Right forelimb (tissue), 1 donor: ENCODE results near the gene CLEC1A.

Source experiments
- DNase-seq: peaks from one replicate; pipeline ENCODE4 v3.0.0-alpha.2; 2018

CLEC1A gene

DNA sequence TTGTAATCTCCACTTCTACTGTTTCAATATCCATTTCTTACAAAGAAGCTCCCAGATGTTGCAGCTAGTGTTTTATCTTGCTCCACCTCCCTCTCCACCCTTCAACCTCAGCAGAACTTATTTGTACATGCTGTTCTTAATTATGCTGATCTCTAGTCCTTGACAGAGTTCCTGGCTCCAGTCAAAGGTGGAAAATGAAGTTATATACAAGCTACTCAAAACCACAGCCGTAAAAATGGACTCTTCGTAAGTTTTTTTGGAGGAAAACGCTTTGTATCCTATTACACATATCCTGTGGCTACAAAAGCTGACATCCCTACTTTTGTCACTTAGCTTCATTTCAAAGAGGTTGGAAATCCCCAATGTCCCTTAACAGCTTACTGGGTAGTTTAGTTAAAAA is 1.3 kb downstream of the CLEC1A start:
- no peak for DNase-seq

DNA sequence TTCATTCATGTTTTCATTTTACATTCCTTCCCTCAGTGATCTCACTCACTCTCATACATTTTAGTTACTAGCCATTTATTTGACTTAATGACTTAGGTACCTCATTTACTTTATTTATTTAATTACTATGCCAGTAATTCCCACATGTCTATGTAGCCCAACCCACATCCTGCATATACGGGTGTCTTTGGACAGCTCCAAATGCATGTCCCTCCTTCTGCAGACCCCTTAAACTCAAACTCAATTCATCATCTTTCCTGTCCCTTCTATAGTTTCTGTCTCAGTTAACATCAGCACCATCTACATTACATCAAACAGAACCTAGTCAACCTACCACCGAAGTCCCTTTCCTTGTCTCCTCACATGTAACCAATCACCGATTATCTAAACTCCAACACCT is 2.8 kb downstream of the CLEC1A start:
- DNase-seq, result no peak

DNA sequence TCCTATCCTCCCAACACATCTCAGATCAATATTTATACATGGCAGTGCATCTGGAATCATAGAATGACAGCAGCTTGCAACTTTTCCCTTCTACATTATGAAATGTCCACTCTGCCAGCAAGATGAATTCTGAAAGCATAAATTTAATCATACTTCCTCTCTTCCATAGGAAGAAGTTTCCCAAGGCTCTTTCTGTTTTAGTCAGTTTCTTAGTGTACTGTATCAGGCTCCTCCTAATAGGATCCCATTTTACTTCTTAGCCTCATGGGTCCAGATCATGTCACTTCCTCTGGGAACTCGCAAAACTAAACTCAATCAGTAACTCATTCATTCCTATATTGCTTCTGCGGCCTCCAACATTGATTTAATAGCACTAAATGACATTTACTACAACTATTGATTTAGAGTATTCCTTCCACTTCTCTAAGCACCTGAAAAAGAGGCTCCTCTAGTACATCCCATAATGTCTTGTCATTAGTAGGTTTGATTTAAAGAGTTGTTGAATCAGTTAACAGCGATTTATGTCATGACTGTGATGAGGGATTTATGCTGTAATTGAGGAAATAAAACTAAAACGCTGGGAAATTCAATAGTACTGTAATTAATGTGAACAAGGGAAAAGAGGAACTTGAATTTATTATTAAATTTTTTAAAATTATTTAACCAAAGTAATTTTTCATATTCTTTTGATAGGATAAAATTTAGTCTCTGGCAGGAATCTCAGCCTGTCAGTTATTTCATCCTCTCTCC is 4.0 kb downstream of the CLEC1A start:
- no peak for DNase-seq

DNA sequence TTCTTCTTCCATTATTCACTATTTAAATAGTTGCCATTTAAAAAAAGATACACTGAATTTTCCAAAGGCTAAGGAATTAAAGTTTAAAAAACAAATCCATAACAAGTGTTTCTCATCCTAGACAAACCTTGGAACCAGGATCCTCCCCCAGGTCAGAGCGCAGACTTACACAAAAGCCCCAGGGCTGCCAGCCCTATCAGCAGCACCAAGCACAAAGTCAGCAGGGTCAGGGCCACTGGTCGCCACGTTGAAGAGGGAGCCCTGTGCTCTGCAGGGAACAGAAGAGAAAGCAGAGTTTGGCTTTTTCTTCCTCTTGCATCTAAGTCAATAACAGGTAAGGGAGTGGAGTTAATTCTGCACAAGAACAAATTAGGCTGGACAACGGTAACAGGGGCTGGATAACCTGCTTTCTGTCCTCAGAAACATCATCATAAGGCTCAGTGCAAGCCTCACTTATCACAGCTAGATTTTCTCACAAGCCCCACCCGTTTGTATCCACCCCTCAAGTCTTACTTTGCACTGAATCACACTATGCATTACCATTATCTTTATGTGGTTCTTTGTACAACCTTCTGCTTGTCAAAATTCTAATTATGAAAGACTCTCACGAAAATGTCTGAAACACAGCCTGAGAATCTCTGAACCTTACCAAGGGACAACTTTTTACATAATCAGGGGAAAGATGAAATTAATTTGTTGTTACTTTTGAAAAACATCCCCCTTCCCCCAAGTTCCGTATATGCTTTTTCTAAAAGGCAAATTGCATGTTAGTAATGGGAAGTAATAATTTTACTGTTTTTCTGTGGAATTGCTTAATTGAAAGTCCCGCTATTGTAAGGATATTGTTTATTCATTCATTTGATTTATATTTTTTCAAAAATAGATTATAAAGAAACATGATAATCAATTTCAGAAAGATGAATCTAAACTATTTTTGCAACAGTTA is 9.6 kb downstream of the CLEC1A start:
- DNase-seq, result no peak

DNA sequence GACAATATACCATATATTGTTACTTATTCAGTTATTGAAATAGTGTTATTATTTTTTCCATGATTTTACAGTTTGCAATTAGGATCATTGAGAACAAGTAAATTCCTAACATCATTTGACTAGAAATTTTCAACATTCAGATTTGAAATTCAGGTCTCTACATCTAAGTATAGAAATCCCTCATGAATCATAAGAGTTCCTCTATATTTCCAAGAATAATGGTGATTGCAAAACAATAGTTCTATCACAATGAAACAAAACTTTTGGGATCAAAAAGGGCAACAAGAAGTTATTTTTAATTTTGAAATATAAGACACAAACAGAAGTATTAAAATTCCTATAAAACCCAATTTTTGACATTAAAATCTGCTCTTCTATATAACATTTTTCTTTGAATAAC is 10.8 kb downstream of the CLEC1A start:
- no peak for DNase-seq

DNA sequence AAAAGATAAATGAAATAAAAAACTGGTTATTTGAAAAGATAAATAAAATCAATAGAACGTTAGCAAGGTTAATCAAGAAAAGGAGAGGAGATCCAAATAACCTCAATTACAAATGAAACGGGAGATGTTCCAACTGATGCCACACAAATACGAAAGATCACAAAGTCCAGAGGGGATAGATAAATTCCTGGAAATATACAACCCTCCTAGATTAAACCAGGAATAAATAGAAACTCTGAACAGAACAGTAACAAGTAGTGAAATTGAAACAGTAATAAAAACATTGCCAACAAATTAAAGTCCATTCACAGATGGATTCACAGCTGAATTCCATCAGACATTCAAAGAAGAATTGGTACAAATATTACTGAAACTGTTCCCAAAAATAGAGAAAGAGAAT is 12.4 kb downstream of the CLEC1A start:
- DNase-seq, result no peak

DNA sequence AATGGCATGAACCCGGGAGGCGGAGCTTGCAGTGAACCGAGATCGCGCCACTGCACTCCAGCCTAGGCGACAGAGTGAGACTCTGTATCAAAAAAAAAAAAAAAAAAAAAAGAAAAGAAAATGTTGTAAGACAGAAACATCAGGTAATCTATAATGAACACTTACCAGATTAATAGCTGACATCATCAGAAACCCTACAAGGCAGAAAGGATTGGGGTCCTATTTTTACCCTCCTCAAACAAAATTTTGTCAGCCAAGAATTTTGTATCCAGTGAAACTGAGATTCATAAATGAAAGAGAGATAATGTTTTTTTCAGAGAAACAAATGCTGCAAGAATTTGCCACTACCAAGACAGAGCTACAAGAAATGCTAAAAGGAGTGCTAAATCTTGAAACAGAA is 14.1 kb downstream of the CLEC1A start:
- no peak for DNase-seq

DNA sequence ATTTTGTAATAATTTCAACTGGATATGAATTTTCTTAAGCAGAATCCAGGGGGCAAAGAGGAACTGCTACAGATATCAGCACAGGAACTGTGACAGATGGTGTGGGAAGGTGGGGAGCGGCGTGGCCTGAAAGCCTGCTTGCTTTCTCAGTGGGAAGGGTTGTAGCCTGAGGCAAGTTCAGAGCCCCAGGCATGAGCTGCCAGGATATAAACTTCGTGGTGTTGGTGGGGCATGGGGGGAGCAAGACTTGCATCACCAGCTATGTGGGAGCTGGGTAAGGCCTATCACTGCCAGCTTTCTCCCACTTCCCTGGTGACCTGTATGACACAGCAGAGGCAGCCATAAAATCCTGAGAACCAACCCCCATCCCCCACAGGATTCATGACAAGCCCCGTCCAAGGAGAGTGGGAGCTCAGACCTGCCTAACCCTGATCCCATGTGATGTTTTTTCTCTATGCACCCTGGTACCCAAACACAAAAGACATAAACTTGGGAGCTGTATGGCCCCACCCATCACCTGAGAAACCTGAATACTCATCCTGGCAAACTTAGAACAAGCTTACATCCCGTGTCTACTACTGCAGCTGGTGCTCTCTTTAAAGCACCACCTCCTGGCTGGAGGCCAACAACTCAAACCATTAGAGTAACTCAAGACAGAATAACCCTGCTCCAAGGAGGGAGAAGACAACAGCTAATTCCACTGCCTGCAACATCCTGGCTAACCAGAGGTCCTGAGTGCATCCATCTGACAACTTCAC is 16.5 kb downstream of the CLEC1A start:
- no peak for DNase-seq

DNA sequence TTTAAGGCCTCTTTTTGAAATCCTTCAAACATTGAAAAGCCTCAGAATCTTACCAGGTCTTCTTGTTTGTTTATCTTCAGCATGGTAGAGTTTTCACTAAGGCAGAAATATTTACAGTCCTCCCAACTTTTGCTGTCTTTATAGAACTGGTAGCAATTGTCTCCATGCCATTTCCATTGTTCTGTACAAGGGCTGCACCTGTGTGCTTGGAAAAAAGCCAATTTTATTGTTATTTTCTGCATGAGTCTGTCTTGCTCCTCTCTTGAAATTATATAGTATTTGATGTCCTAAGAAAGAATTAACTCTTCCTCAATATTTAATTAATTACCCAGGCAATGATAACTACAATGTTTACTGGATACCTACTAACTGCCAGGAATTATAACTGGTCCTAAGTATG is 23.3 kb downstream of the CLEC1A start:
- DNase-seq, result no peak

DNA sequence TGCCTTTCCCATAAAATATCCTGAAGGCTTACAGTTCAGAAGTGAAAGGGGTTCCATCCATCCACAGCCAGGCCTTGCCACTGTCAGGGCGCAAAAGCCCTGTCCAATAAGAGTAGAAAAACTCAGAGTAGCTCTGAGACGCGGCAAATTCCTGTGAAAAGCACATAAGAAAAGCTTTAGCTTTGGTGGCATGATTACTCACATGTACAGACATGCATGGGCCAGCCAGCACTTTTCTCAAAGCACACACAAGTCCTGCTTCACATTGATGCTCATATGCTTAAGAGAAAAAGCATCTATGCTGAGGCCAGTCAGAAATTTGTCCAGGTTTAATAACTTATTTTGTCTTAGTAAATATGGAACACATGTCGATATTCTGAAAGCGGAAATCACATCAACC is 25.5 kb downstream of the CLEC1A start:
- no peak for DNase-seq

DNA sequence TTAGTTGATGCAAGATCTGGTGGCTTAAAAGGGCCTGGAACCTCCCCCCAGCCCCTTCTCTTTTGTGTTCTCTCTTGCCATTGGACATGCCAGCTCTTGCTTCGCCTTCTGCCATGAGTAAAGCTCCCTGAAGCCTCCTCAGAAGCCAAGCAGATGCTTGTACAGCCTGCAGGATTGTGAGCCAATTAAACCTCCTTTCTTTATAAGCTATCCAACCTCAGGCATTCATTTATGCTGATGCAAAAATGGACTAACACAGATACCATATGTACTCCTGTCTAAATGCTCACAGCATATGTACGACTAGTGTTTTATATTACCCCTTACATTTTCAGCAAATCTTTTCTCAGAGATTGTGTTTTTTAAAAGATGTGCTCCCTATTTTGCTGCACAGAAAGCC is 26.7 kb downstream of the CLEC1A start:
- DNase-seq, result no peak

DNA sequence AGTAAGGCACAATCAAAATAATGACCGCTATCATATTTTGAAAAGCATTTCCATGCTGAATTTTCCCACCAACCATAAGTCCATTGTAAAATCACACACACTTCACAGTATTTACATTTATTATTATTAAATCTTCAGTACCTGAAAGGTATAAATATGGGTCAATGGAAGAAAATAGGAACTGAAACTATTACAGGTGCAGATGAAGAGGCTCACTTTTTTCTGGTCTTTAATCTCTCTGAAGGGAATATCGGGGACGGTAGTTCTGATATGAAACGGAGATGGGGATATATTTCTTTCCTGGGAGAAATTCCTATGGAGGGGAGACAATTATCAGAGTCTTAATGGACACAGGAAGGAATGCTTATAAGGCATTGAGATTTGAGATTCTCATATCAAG is 28.4 kb downstream of the CLEC1A start:
- DNase-seq, result no peak

DNA sequence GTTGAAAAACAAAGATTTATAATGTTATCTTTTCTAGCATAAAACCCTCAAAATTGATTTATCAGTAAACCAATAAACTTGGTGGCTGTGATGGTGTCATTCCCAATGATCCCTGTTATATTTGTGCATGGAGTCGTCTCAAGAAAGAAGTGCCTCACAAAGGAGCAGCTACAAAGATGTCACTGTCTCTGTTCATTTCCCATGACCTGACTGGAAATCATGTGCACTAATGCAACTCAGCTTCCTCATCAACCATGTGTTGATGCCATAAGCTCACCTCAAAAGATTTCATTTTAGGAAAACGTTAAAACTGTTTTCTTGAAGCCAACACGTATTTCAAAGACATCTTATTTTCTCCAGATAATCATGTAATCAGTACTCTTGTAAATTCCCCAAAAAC is 28.8 kb downstream of the CLEC1A start:
- no peak for DNase-seq

DNA sequence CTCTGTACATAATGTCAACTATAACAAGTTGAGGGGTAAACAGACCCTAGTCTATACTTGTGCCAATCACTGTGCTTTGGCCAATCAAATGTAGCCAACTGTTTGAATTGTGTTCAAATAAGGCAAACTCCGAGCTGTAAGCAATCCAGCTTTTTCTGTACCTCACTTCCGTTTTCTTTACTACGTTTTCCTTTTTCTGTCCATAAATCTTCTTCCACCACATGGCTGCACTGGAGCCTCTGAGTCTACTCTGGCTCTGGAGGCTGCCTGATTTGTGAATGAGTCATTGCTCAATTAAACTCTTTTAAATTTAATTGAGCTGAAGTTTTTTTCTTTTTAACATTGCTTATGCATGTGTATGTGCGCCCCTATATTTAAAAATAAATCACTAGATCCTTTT is 29.7 kb downstream of the CLEC1A start:
- no peak for DNase-seq

DNA sequence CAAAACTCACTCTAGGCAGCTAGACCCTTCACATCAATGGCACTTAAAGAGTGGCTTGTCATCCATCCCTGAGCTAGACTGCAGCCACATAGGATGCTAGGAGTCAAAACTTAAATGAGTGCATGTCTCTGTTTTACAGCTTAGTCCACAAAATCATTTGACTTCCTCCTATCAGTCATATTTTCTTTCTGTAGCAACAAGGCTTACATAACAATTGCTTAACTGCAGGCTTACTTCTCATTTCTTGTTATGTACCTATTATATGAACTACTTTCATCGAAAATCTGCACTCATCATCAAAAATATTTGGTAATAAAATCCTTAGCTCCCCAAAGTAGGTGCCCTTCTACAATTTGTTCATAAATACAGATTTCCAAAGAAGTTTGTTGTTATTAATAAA is 30.1 kb downstream of the CLEC1A start:
- no peak for DNase-seq

DNA sequence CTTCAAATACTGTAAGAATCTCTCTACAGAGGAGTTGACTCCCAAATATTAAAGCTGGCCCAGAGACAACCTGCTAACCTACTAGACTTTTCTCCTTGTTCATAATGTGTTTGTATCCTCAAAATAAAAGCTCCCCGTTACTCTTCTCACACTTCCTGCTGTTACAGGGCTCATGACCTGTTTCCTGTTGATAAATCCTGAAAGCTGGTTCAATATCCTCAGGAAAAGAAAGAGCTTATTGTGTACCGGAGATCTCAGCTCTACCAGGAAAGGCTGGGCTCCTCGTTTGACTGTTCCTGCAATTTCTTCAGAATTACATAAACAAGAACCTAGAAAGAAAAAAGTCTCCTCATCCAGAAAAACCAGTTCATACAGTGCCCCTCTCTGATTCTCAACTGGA is 30.8 kb downstream of the CLEC1A start:
- DNase-seq, result no peak

DNA sequence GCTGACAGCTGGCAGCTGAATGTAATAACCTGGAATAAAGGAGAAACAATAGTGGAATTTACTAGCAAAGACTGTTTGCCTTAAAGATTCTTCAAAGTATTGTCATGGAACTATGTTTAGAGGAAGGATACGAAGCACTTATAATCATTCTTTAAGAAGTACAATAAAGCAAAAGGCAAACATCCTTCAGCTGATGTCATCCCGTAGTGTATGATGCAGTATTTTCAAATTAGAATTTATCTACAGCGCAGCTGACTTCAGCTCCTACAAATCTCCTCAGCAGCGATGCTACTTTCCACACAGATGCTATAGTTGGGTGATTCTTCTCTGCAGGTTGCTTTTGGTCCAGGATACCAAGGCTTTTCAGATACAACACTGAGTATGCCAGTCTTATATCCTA is 31.5 kb downstream of the CLEC1A start:
- DNase-seq, result no peak

DNA sequence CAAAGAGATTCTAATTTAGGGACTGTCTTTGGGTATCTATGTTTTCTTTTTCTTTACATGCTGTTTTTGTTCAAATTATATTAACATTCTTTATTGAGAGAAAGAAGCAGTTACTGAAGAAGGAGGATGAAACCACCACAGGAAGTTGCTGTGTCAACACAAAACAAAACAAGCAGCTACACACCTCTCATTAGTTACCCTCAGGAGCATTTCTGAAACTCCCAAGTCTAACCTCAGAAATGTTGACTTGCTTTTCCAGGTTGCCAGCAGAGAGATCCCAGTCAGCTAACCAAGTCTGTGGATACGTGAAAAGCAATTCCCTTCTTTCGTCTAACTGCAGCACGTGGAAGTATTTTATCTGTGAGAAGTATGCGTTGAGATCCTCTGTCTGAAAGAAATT is 33.5 kb downstream of the CLEC1A start:
- no peak for DNase-seq

DNA sequence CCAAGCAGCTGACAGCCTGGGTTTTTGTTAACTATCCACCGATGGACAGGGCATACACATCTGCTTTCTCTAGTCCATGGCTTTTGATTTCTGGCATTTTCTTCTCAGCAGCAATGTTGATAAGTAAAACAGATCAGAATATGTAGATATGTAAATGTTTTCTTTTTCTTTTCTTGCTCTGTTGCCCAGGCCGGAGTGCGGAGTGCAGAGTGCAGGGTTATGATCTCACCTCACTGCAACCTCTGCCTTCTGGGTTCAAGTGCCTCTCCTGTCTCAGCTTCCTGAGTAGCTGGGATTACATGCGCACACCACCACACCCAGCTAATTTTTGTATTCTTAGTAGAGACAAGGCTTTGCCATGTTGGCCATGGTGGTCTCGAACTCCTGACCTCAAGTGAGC is 40.4 kb downstream of the CLEC1A start:
- no peak for DNase-seq

DNA sequence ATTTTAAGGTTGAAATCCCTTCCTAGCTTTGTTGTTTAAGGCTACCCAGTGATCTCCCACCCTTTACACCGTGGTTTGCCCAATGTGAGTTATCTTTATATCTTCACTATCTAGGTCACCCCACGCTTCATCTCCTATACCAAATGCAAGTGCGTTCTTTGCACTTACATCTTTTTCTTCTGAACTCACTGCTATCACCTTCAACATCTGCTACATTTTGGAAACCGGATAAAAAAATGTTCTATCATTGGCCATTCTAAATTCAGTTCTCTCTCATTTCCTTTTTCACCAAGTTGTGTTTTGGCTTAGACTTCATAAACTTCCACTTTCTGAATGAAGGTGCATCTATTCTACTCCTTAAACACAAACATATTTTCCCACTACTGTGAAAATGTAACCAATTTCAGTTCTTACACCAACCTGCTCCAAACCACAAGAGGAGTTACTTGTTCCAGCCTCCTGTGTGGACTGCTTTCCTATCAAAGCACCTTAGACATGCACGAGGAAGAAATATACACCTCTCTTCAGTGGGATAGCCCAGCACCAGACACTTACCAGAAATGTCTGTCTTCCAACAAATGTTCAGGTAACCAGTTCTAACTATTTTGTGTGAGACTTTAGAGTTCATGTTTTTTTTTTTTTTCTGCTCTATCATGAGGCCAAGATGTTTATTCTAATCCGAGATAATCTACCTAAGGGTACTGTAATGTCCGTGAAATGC is 46.4 kb downstream of the CLEC1A start:
- no peak for DNase-seq

DNA sequence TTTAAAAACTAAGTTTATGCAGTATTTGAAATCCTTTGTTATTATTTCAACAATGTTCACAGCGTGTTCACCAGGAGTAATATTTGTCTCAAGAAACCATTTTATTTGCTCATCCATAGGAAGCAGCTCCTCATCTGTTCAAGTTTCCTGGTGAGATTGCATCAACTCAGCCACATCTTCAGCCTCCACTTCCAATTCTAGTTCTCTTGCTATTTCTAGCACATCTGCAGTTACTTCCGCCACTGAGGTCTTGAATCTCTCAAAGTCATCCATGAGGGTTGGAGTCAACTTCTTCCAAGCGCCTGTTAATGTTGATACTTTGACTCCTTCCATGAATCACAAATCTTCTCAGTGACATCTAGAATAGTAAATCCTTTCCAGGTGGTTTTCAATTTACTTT is 50.3 kb downstream of the CLEC1A start:
- no peak for DNase-seq

DNA sequence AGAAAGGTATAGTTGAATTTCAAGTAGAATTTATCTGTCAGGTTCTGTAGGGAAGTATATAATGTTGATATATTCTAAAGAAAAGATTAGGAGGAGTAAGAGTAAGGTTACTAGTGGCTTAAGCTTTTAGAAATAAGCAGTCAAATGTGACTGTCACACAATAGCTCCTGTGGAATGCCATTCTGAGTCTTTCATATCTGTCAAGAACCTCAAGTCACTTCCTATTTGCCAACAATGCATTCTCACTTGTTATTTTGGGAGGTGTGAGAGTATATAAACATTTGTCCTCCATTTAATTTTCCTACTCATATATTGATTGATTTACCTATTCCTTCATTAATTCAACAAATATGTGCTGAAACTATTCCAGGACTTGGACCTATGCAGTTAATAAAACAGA is 56.6 kb downstream of the CLEC1A start:
- no peak for DNase-seq
